ENCODE data around the gene VAV1.

DNA sequence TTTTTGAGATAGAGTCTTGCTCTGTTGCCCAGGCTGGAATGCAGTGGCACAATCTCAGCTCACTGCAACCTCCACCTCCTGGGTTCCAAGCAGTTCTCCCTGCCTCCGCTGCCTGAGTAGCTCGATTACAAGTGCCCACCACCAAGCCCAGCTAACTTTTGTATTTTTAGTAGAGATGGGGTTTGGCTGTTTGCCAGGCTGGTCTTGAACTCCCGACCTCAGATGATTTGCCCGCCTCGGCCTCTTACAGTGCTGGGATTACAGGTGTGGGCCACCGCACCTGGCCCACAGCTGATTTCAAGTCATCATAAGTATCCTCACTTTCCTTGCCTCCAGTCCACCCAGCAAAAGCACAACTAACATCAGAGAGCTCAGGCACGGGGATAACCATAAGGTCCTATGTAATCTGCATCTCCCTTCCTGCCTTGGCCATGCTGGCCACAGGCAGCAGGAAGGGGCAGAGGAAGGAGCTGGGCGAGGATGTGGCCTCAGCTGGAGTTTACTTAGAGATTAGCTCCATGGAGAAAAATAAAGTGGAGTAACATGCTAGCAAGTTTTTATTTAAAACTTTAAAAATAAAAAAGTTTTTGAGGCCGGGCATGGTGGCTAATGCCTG, 91.9 kb downstream of the VAV1 start:
- TF ChIP-seq EZH2 (IDR thresholded peaks at IDR 0.05; ENCODE audit: insufficient read depth, poor library complexity, severe bottlenecking) (no peak), EZH2phosphoT487 (IDR thresholded peaks at IDR 0.05; ENCODE audit: insufficient read depth, low read depth) (no peak)
